Measurements from ENCODE around the gene TSHR. TPM values are rescaled to one million over a fixed set of nuclear protein-coding genes. Genes with fewer than 3 reads are reported as not detected.

The TSHR gene
- total and polyA plus RNA-seq, 2 donors (not counting 3 experiments of a cell fraction or from before 2014, with no cell fraction given) = not detected

GRCh38 chr14:80978403-80978802 lies 23.0 kb downstream of the TSHR start:
- Histone ChIP-seq H3K9me3 (replicated peaks; ENCODE audit: control insufficient read depth, insufficient read depth, low read length) (no peaks in the 10 kb centered on the region), H3K4me1 (ENCODE audit: control insufficient read depth, extremely low read depth, insufficient read depth, low read length) (no peaks in the 10 kb centered on the region), H3K4me2 (ENCODE audit: insufficient read depth, low read length) (no peak overlapping the region), H2AFZ (ENCODE audit: low read depth, low read length) (no peak overlapping the region), H3K9me1 (replicated peaks; ENCODE audit: control insufficient read depth, extremely low read depth, insufficient read depth, low read length) (no peaks in the 10 kb centered on the region), H3K9ac (replicated peaks; ENCODE audit: extremely low read depth, insufficient read depth, low read length) (no peak overlapping the region), H3K27me3 (ENCODE audit: control insufficient read depth in 2 of 2, insufficient read depth in 2 of 2, low read length in 2 of 2) (peaks cover 0 to 4% of the 10 kb centered on the region in 2 experiments), H3K79me2 (ENCODE audit: control insufficient read depth, insufficient read depth, low read length) (no peaks in the 10 kb centered on the region), H3K36me3 (ENCODE audit: control insufficient read depth in 2 of 2, extremely low read depth in 1 of 2, insufficient read depth in 2 of 2, low read length in 2 of 2) (no peaks in the 10 kb centered on the region), H3K4me3 (replicated peaks in 1 of 3; ENCODE audit: insufficient read depth in 1 of 3, low read depth in 1 of 3, low read length in 3 of 3) (no peak overlapping the region), H3K27ac (ENCODE audit: insufficient read depth, low read depth, low read length) (no peak overlapping the region), H4K20me1 (replicated peaks; ENCODE audit: control insufficient read depth, extremely low read depth, insufficient read depth, low read length) (no peaks in the 10 kb centered on the region)
- ChIA-PET CTCF (interaction anchor here (1.1 to 1.9 kb wide), 3 partner anchors 9 to 11 kb away, joined by 3 to 12 read pairs (median 3); no protein-coding TSS in a partner anchor), POLR2A (no interaction called here)
- dilution Hi-C loops (cut with MboI; ENCODE audit: extremely low pct_ligation_motif_present, low sequenced_read_pairs) = no loop called here
- no peak for FAIRE-seq
- no peak for DNase-seq (ENCODE audit: low read depth, low spot score)
- TF ChIP-seq POLR2AphosphoS5 (IDR thresholded peaks at IDR 0.05; ENCODE audit: insufficient read depth, low read depth, low read length) = no peak
- TF ChIP-seq MAX (IDR thresholded peaks at IDR 0.05; ENCODE audit: insufficient read depth, insufficient read length) = no peak
- TF ChIP-seq FOS (IDR thresholded peaks at IDR 0.05; ENCODE audit: borderline replicate concordance, insufficient read depth, low read length) = no peak
- TF ChIP-seq POLR2A (IDR thresholded peaks at IDR 0.05; ENCODE audit: low read depth, low read length) = no peak
- no peak for TF ChIP-seq GATA2 (IDR thresholded peaks at IDR 0.05; ENCODE audit: insufficient read depth, insufficient read length, low read depth, low read length)
- TF ChIP-seq CTCF (IDR thresholded peaks at IDR 0.05; ENCODE audit: extremely low read depth in 1 of 2, insufficient read depth in 1 of 2, low read depth in 1 of 2, low read length in 2 of 2) = no peak
- TF ChIP-seq MYC (IDR thresholded peaks at IDR 0.05; ENCODE audit: low read depth, low read length) = no peak
- no peak for TF ChIP-seq JUN (IDR thresholded peaks at IDR 0.05; ENCODE audit: borderline replicate concordance, insufficient read depth, insufficient read length, low read depth)
- no peak for TF ChIP-seq EZH2 (IDR thresholded peaks at IDR 0.05; ENCODE audit: borderline replicate concordance, low read depth, low read length, severe bottlenecking)
- no TSS peak for BruUV-seq (replicated peaks)
- intact Hi-C loops (cut with micrococcal nuclease) = no loop called here
